OCI-LY7 (cell line): Measurements from ENCODE around the gene C1orf146.

ENCODE experiments used
- CTCF ChIP-seq: fragments of 200-600 bp; sonication (generic); conservative IDR thresholded peaks from 2 replicates; pipeline ENCODE4 v1.5.1; 2014; ENCODE audit warnings: mild to moderate bottlenecking, antibody characterized with exemption, low read length, moderate library complexity, mixed read lengths
- EZH2phosphoT487 ChIP-seq: fragments of 200-600 bp; sonication (generic); IDR thresholded peaks from 2 replicates; pipeline ENCODE4 v1.6.1; 2018; ENCODE audit warnings: low read depth, borderline replicate concordance, mild to moderate bottlenecking, mixed run types, antibody characterized with exemption, low read length, moderate library complexity, mixed read lengths

- no peak for TF ChIP-seq CTCF
- no peak for TF ChIP-seq EZH2phosphoT487
Measured at GRCh38 chr1:92262516-92262915, 44.8 kb downstream of the C1orf146 start.
